HUES6 (cell line): Measurements from ENCODE around the gene CCDC120.

ENCODE experiments used
- H3K27ac ChIP-seq: 2 replicates; pipeline ENCODE4 v1.7.0; 2013; ENCODE audit warnings: low read depth, mild to moderate bottlenecking, low read length, inconsistent platforms
- H3K27me3 ChIP-seq: 2 replicates; pipeline ENCODE4 v1.6.1; 2013; ENCODE audit warnings: low read length; ENCODE audit not compliant: control insufficient read depth, insufficient read depth
- H3K36me3 ChIP-seq: 2 replicates; pipeline ENCODE4 v1.6.1; 2013; ENCODE audit warnings: low read length; ENCODE audit not compliant: control insufficient read depth, insufficient read depth
- H3K4me1 ChIP-seq: 2 replicates; pipeline ENCODE4 v1.6.1; 2013; ENCODE audit warnings: low read length; ENCODE audit not compliant: control insufficient read depth, insufficient read depth
- H3K4me3 ChIP-seq: 2 replicates; pipeline ENCODE4 v1.5.1; 2013; ENCODE audit warnings: low read depth, low read length
- H3K9ac ChIP-seq: one replicate; pipeline ENCODE4 v1.6.1; 2013; ENCODE audit warnings: mild to moderate bottlenecking, low read length
- H3K9me3 ChIP-seq: 2 replicates; pipeline ENCODE4 v1.6.1; 2013; ENCODE audit warnings: low read depth, low read length; ENCODE audit not compliant: control insufficient read depth, insufficient read depth

CCDC120 gene

GRCh38 chrX:49063715-49064114, 4.9 kb downstream of the CCDC120 start:
- peaks cover under 1% of the 10 kb centered on the region; the same call in 1 of the 2 replicates for H3K4me1 ChIP-seq
- H3K27me3 ChIP-seq = no peaks in the 10 kb centered on the region
- no peak overlapping the region for H3K9ac ChIP-seq
- H3K36me3 ChIP-seq = peaks cover 40% of the 10 kb centered on the region
- H3K9me3 ChIP-seq = peaks cover 5% of the 10 kb centered on the region; the same call in 1 of the 2 replicates
- no peak overlapping the region for H3K4me3 ChIP-seq
- H3K27ac ChIP-seq = no peak overlapping the region

GRCh38 chrX:49064303-49064702, 5.5 kb downstream of the CCDC120 start:
- peaks cover 44% of the 10 kb centered on the region for H3K36me3 ChIP-seq
- H3K9ac ChIP-seq = no peak overlapping the region
- H3K27me3 ChIP-seq = no peaks in the 10 kb centered on the region
- no peaks in the 10 kb centered on the region for H3K4me1 ChIP-seq
- H3K4me3 ChIP-seq = no peak overlapping the region
- peaks cover 6% of the 10 kb centered on the region; the same call in 1 of the 2 replicates for H3K9me3 ChIP-seq
- no peak overlapping the region for H3K27ac ChIP-seq

GRCh38 chrX:49064735-49065134, 5.9 kb downstream of the CCDC120 start:
- Histone ChIP-seq H3K4me1 (no peaks in the 10 kb centered on the region), H3K9me3 (peaks cover 6% of the 10 kb centered on the region; the same call in 1 of the 2 replicates), H3K27me3 (no peaks in the 10 kb centered on the region), H3K36me3 (peaks cover 44% of the 10 kb centered on the region), H3K27ac (no peak overlapping the region), H3K9ac (no peak overlapping the region), H3K4me3 (no peak overlapping the region)

- Histone ChIP-seq H3K9me3 (peaks cover 6% of the 10 kb centered on the region; the same call in 1 of the 2 replicates), H3K4me3 (no peak overlapping the region), H3K27me3 (no peaks in the 10 kb centered on the region), H3K36me3 (peaks cover 44% of the 10 kb centered on the region), H3K27ac (no peak overlapping the region), H3K9ac (no peak overlapping the region), H3K4me1 (no peaks in the 10 kb centered on the region)
Observed at GRCh38 chrX:49066278-49066677, 7.5 kb downstream of the CCDC120 start.

GRCh38 chrX:49066690-49067089, 7.9 kb downstream of the CCDC120 start:
- Histone ChIP-seq H3K4me3 (no peak overlapping the region), H3K36me3 (peaks cover 42% of the 10 kb centered on the region), H3K27me3 (no peaks in the 10 kb centered on the region), H3K27ac (no peak overlapping the region), H3K9me3 (peaks cover 9% of the 10 kb centered on the region; the same call in 1 of the 2 replicates), H3K9ac (no peak overlapping the region), H3K4me1 (no peaks in the 10 kb centered on the region)

- Histone ChIP-seq H3K9me3 (peaks cover 11% of the 10 kb centered on the region; the same call in 1 of the 2 replicates), H3K4me1 (no peaks in the 10 kb centered on the region), H3K9ac (no peak overlapping the region), H3K27ac (no peak overlapping the region), H3K27me3 (no peaks in the 10 kb centered on the region), H3K4me3 (no peak overlapping the region), H3K36me3 (peaks cover 34% of the 10 kb centered on the region)
Observed at GRCh38 chrX:49067285-49068120, 8.7 kb downstream of the CCDC120 start.

- H3K9me3 ChIP-seq = peaks cover 11% of the 10 kb centered on the region; the same call in 1 of the 2 replicates
- no peak overlapping the region for H3K4me3 ChIP-seq
- peaks cover 28% of the 10 kb centered on the region for H3K36me3 ChIP-seq
- H3K27ac ChIP-seq = no peak overlapping the region
- no peaks in the 10 kb centered on the region for H3K27me3 ChIP-seq
- peaks cover 6% of the 10 kb centered on the region; the same call in 1 of the 2 replicates for H3K4me1 ChIP-seq
- H3K9ac ChIP-seq = no peak overlapping the region
Observed at GRCh38 chrX:49069038-49069437, 10.2 kb downstream of the CCDC120 start.

GRCh38 chrX:49070988-49071387, 12.2 kb downstream of the CCDC120 start:
- Histone ChIP-seq H3K27me3 (no peaks in the 10 kb centered on the region), H3K9me3 (peaks cover 11% of the 10 kb centered on the region; the same call in 1 of the 2 replicates), H3K4me3 (no peak overlapping the region; the same call in 1 of the 2 replicates), H3K9ac (no peak overlapping the region), H3K4me1 (peaks cover 6% of the 10 kb centered on the region; the same call in 1 of the 2 replicates), H3K27ac (no peak overlapping the region), H3K36me3 (peaks cover 22% of the 10 kb centered on the region)

GRCh38 chrX:49071877-49072711, 13.3 kb downstream of the CCDC120 start:
- Histone ChIP-seq H3K27ac (no peak overlapping the region), H3K27me3 (no peaks in the 10 kb centered on the region), H3K36me3 (peaks cover 21% of the 10 kb centered on the region), H3K9me3 (peaks cover 18% of the 10 kb centered on the region; the same call in 1 of the 2 replicates), H3K4me3 (peak overlapping the region; percentile 78), H3K9ac (no peak overlapping the region), H3K4me1 (peaks cover 6% of the 10 kb centered on the region; the same call in 1 of the 2 replicates)

GRCh38 chrX:49072712-49073095, 13.9 kb downstream of the CCDC120 start:
- peaks cover 26% of the 10 kb centered on the region for H3K36me3 ChIP-seq
- peaks cover 6% of the 10 kb centered on the region; the same call in 1 of the 2 replicates for H3K4me1 ChIP-seq
- no peak overlapping the region for H3K27ac ChIP-seq
- no peaks in the 10 kb centered on the region for H3K27me3 ChIP-seq
- H3K4me3 ChIP-seq = peak overlapping the region; percentile 78
- peaks cover 18% of the 10 kb centered on the region; the same call in 1 of the 2 replicates for H3K9me3 ChIP-seq
- peak overlapping the region; percentile 17 for H3K9ac ChIP-seq
